Esophagus muscularis mucosa (tissue), 4 donors: ENCODE data around the gene ATF3. TPM values are rescaled to one million over a fixed set of nuclear protein-coding genes. Genes with fewer than 3 reads are reported as not detected.

ENCODE experiments used
- DNase-seq: peaks from one replicate; pipeline ENCODE4 v3.0.0-alpha.2; 2017; ENCODE audit errors: extremely low spot score
- H3K27ac ChIP-seq, 4 donors: fragments of 200-600 bp; sonication (generic); replicated peaks in 1 of 4; 1 replicate in 3 of 4; 2 replicates in 1 of 4; pipeline ENCODE4 v1.5.1; 2016 to 2019; ENCODE audit warnings: mild to moderate bottlenecking in 1 of 4
- H3K27me3 ChIP-seq, 4 donors: fragments of 200-600 bp; sonication (generic); one replicate each; pipeline versions ENCODE4 v1.5.1 to v1.6.0; 2016 to 2019
- H3K36me3 ChIP-seq, 4 donors: fragments of 200-600 bp; sonication (generic); one replicate each; pipeline ENCODE4 v1.5.1; 2016 to 2019
- H3K4me1 ChIP-seq, 4 donors: fragments of 200-600 bp; sonication (generic); one replicate each; pipeline ENCODE4 v1.5.1; 2016 to 2019
- H3K4me3 ChIP-seq, 4 donors: fragments of 200-600 bp; sonication (generic); 1 replicate in 2 of 4; 2 replicates in 2 of 4; pipeline ENCODE4 v1.5.1; 2016 to 2019; ENCODE audit warnings: mild to moderate bottlenecking in 4 of 4, moderate library complexity in 1 of 4
- H3K9me3 ChIP-seq, 4 donors: fragments of 200-600 bp; sonication (generic); 1 replicate in 3 of 4; 2 replicates in 1 of 4; pipeline ENCODE4 v1.5.1; 2016 to 2019
- EP300 ChIP-seq: sonication (generic); formaldehyde crosslinking; IDR thresholded peaks from one replicate; pipeline ENCODE4 v1.6.1; 2017; ENCODE audit warnings: antibody characterized with exemption
- POLR2A ChIP-seq: fragments of 450-650 bp; IDR thresholded peaks from one replicate; pipeline ENCODE4 v1.6.1; 2017; ENCODE audit warnings: antibody characterized with exemption, moderate library complexity, mild to moderate bottlenecking, low read depth
- POLR2AphosphoS5 ChIP-seq, 2 donors: sonication (generic); formaldehyde crosslinking; IDR thresholded peaks; one replicate each; pipeline ENCODE4 v1.6.1; 2017; ENCODE audit warnings: antibody characterized with exemption in 2 of 2
- WGBS: methylation state at CpG from one replicate; pipeline ENCODE4 v1.1.5; 2018; 5-methylcytosine and 5-hydroxymethylcytosine counted together
- intact Hi-C: fragments of 100-400 bp; cut with DNase I; formaldehyde crosslinking; loops from one replicate; pipeline ENCODE4 v1.15.1; 2023
- total RNA-seq, 4 donors: library from RNA; depleted of rRNA; stranded (reverse); fragments of >200 nt; gene quantifications; one replicate each; pipeline versions ENCODE4 v1.1.0 to v1.2.1, GENCODE V29; 2016
- TF ChIP-seq, protein P1 (sequence below), 3 experiments: fragments of 200-600 bp in 2 of 3; fragments of 450-650 bp in 1 of 3; sonication (generic) in 2 of 3; IDR thresholded peaks; one replicate each; pipeline ENCODE4 v1.5.1; 2017 to 2019; ENCODE audit warnings: antibody characterized with exemption in 3 of 3, mild to moderate bottlenecking in 2 of 3, moderate library complexity in 1 of 3

The ATF3 gene
- total RNA-seq, 4 donors from 2014 or later: 2.9 to 29.7 (median 3.7) TPM

DNA sequence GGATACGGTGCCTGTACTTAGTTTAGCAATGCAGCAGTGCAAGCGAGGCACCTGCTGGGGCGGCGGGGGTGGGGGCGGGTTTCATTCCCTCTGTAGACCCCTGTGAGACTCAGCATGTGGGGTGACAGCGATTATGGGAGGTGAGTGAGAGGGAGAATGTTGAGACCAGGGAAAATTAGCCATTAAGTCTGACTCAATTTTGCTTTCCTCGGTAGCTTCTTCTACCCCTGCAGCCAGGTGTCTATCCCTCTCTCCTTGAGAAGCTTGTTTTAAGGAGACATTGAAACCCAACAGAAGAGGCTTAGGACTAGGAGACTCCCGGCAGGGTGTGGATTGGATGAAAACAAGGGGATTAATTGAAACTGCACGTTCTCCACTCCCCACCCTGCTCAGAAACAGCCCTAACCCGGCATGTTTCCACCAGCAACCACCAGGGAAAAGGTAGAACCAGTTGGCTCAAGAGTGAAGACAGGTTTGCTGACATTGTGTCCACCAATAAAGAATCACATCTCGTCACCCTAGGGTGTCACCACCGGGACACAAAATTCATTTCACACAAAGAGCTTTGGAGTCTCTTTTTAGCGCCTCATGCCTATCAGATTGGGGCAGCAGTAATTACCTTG, 20.6 kb upstream of the ATF3 start:
- Histone ChIP-seq H3K27me3 (peaks cover 0 to 28% (median 2%) of the 10 kb centered on the region in 4 donors), H3K36me3 (no peaks in the 10 kb centered on the region), H3K27ac (no peak overlapping the region), H3K4me3 (no peak overlapping the region), H3K9me3 (no peaks in the 10 kb centered on the region), H3K4me1 (no peaks in the 10 kb centered on the region)
- 44% methylated on average over 13 of the region's 13 CpGs for WGBS
- no peak for TF ChIP-seq POLR2AphosphoS5 (IDR thresholded peaks at IDR 0.05)
- TF ChIP-seq EP300: no peak
- TF ChIP-seq, protein P1, sequence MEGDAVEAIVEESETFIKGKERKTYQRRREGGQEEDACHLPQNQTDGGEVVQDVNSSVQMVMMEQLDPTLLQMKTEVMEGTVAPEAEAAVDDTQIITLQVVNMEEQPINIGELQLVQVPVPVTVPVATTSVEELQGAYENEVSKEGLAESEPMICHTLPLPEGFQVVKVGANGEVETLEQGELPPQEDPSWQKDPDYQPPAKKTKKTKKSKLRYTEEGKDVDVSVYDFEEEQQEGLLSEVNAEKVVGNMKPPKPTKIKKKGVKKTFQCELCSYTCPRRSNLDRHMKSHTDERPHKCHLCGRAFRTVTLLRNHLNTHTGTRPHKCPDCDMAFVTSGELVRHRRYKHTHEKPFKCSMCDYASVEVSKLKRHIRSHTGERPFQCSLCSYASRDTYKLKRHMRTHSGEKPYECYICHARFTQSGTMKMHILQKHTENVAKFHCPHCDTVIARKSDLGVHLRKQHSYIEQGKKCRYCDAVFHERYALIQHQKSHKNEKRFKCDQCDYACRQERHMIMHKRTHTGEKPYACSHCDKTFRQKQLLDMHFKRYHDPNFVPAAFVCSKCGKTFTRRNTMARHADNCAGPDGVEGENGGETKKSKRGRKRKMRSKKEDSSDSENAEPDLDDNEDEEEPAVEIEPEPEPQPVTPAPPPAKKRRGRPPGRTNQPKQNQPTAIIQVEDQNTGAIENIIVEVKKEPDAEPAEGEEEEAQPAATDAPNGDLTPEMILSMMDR (IDR thresholded peaks at IDR 0.05): no peak
- TF ChIP-seq POLR2A: no peak
- intact Hi-C loops: no loop called here
- DNase-seq: peak; percentile 42

DNA sequence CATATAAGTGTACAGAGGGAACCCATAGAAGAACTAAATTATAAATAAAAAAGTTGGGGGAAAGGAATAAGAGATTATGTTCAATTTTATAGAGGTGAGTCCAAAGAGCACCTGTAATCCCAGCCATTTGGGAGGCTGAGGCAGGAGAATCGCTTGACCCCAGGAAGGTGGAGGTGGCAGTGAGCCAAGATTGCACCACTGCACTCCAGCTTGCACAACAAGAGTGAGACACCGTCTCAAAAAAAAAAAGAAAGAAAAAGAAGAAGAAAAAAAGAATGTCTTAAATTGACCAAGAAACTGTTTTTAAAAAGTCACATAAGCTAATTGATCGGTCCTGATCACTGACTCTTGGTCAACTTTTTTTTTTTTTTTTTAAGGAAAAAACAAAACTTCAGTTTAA, 19.1 kb upstream of the ATF3 start:
- Histone ChIP-seq H3K36me3 (no peaks in the 10 kb centered on the region), H3K27me3 (peaks cover 0 to 28% (median 2%) of the 10 kb centered on the region in 4 donors), H3K4me1 (no peaks in the 10 kb centered on the region), H3K4me3 (no peak overlapping the region), H3K9me3 (no peaks in the 10 kb centered on the region), H3K27ac (no peak overlapping the region)
- intact Hi-C loops: no loop called here
- WGBS: 80% methylated on average over 3 of the region's 3 CpGs
- no peak for DNase-seq
- TF ChIP-seq POLR2AphosphoS5 (IDR thresholded peaks at IDR 0.05) (no peak), EP300 (no peak), POLR2A (no peak)
- TF ChIP-seq, protein P1 (IDR thresholded peaks at IDR 0.05): no peak

DNA sequence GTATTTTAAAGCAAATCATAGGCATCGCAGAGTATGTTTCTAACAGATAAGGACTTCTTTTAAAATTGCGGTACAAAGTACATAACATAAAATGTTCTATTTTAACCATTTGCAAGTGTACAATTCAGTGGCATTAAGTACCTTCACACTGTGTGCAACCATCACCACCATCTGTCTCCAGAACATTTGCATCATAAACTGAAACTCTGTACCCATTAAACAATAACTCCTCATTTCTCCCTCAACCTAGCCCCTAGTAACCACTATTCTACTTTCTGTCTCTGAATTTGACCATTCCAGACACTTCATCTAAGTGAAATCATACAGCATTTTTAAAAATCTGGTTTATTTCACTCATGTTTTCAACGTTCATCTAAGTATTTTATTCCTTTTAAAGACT, 16.6 kb upstream of the ATF3 start:
- intact Hi-C loops: no loop called here
- TF ChIP-seq POLR2A (no peak), POLR2AphosphoS5 (IDR thresholded peaks at IDR 0.05) (no peak), EP300 (no peak)
- TF ChIP-seq, protein P1 (IDR thresholded peaks at IDR 0.05): no peak
- WGBS: 88% methylated on average over 3 of the region's 3 CpGs
- no peaks in the 10 kb centered on the region for H3K9me3 ChIP-seq
- H3K27ac ChIP-seq: no peak overlapping the region
- DNase-seq: peak; percentile 24
- H3K4me1 ChIP-seq: peaks cover 0 to 11% (median 9%) of the 10 kb centered on the region in 4 donors
- no peaks in the 10 kb centered on the region for H3K36me3 ChIP-seq
- H3K4me3 ChIP-seq: no peak overlapping the region
- peaks cover 0 to 12% (median 2%) of the 10 kb centered on the region in 4 donors for H3K27me3 ChIP-seq

DNA sequence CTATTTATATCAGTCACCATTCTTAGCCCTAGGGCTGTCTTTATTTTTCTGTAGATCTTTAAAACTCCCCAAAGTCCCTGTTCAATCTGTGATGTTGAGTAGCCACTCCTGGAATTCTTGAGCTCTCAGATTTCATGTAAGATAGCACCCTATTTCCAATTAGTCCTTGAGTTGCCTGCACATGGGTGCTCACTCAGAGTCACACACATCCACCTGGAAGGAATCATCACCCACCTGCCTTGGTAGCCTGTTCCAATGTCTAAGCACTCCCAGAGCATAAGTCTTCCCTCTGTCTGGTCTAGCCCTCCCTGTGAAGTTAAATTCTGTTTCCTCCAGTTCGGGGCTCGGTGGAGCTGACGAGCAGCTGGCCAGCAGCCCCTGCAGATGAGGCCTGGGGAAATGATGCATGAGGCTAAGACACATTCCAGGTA, 14.7 kb upstream of the ATF3 start:
- Histone ChIP-seq H3K27me3 (no peaks in the 10 kb centered on the region), H3K4me3 (no peak overlapping the region), H3K9me3 (no peaks in the 10 kb centered on the region), H3K4me1 (peaks cover 0 to 11% (median 9%) of the 10 kb centered on the region in 4 donors), H3K36me3 (no peaks in the 10 kb centered on the region), H3K27ac (no peak overlapping the region)
- peak; percentile 42 for DNase-seq
- intact Hi-C loops: no loop called here
- 88% methylated on average over 3 of the region's 3 CpGs for WGBS
- TF ChIP-seq, protein P1 (IDR thresholded peaks at IDR 0.05): no peak
- TF ChIP-seq POLR2AphosphoS5 (IDR thresholded peaks at IDR 0.05) (no peak), EP300 (no peak), POLR2A (no peak)

DNA sequence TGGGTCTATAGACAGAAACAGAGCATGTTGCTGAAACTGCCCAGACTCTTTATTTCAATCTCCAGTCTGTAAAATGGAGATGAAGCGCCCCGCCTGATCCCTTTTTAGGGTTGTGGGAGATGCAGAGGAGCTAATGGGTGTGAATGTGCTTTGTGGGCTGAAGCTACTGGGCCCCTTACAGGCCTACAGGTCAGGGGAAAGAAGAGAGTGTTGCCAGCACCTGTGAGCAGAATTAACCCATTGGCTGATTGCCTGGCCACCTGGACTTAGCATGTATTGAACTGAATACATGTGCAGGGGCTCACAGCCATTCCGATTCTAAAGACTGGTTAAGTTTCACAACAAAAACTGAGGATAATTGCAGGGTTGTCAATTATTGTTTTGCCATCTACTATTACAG, 13.9 kb upstream of the ATF3 start:
- Histone ChIP-seq H3K27me3 (no peaks in the 10 kb centered on the region), H3K9me3 (no peaks in the 10 kb centered on the region), H3K27ac (no peak overlapping the region), H3K4me3 (no peak overlapping the region), H3K36me3 (no peaks in the 10 kb centered on the region), H3K4me1 (peaks cover 0 to 11% (median 9%) of the 10 kb centered on the region in 4 donors)
- intact Hi-C loops: no loop called here
- DNase-seq: peak; percentile 47
- TF ChIP-seq POLR2A: no peak
- TF ChIP-seq POLR2AphosphoS5 (IDR thresholded peaks at IDR 0.05): no peak
- 90% methylated on average over 3 of the region's 3 CpGs for WGBS
